SK-N-SH treated with all-trans-retinoic acid at 6 μM for 48 hours (cell line): ENCODE results near the gene PLPP1.

ENCODE experiments used
- ESRRG ChIP-seq: fragments of 250-450 bp; sonication (Bioruptor Pico); IDR thresholded peaks from 2 replicates; pipeline ENCODE4 v1.6.1; 2021; ENCODE audit warnings: mild to moderate bottlenecking
- GLIS3 ChIP-seq: fragments of 250-450 bp; sonication (Bioruptor Pico); IDR thresholded peaks from 2 replicates; pipeline ENCODE4 v1.5.0; 2020; ENCODE audit warnings: mild to moderate bottlenecking, moderate library complexity
- SNAI2 ChIP-seq: fragments of 250-450 bp; sonication (Bioruptor Pico); IDR thresholded peaks from 2 replicates; pipeline ENCODE4 v1.5.0; 2020; ENCODE audit warnings: mild to moderate bottlenecking, moderate library complexity
- TOX ChIP-seq: fragments of 250-450 bp; sonication (Bioruptor Pico); IDR thresholded peaks from 2 replicates; pipeline ENCODE4 v1.8.0; 2021; ENCODE audit warnings: mild to moderate bottlenecking, moderate library complexity, borderline replicate concordance
- ZFP3 ChIP-seq: fragments of 250-450 bp; sonication (Bioruptor Pico); IDR thresholded peaks from 2 replicates; pipeline ENCODE4 v1.5.0; 2020; ENCODE audit warnings: mild to moderate bottlenecking, moderate library complexity
- ZFP30 ChIP-seq: fragments of 450-650 bp; formaldehyde crosslinking; IDR thresholded peaks from 2 replicates; pipeline ENCODE4 v1.5.0; 2022; ENCODE audit warnings: mild to moderate bottlenecking, moderate library complexity
- ZNF565 ChIP-seq: fragments of 450-650 bp; formaldehyde crosslinking; conservative IDR thresholded peaks from 2 replicates; pipeline ENCODE4 v1.5.0; 2020; ENCODE audit warnings: low read depth, mild to moderate bottlenecking, moderate library complexity
- TF ChIP-seq, protein P1 (sequence below): fragments of 250-450 bp; sonication (Bioruptor Pico); IDR thresholded peaks from 2 replicates; pipeline ENCODE4 v1.5.1; 2020; ENCODE audit warnings: low read depth, mild to moderate bottlenecking, moderate library complexity
- TF ChIP-seq, protein P2 (sequence below): fragments of 250-450 bp; sonication (Bioruptor Pico); IDR thresholded peaks from 2 replicates; pipeline ENCODE4 v1.8.0; 2020; ENCODE audit warnings: mild to moderate bottlenecking, moderate library complexity, borderline replicate concordance

DNA sequence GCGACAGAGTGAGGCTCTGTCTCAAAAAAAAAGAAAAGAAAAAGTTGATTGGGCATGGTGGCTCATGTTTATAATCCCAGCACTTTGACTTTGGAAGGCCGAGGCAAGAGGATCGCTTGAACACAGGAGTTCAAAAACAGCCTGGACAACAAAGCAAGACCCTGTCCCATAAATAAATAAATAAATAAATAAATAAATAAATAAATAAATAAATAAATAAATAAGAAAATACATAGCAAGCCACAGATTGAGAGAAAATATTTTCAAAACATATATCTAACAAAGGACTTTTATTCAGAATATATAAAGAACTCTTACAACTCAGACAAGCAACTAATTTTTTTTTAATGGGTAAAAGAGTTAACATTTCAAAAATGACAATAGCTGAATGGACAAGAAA, 71.2 kb downstream of the PLPP1 start:
- TF ChIP-seq ZNF565 = no peak
- no peak for TF ChIP-seq SNAI2 (CRISPR knock-in tag)
- TF ChIP-seq, protein P1, sequence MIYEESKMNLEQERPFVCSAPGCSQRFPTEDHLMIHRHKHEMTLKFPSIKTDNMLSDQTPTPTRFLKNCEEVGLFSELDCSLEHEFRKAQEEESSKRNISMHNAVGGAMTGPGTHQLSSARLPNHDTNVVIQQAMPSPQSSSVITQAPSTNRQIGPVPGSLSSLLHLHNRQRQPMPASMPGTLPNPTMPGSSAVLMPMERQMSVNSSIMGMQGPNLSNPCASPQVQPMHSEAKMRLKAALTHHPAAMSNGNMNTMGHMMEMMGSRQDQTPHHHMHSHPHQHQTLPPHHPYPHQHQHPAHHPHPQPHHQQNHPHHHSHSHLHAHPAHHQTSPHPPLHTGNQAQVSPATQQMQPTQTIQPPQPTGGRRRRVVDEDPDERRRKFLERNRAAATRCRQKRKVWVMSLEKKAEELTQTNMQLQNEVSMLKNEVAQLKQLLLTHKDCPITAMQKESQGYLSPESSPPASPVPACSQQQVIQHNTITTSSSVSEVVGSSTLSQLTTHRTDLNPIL (CRISPR knock-in tag) = no peak
- no peak for TF ChIP-seq ZFP3
- no peak for TF ChIP-seq ESRRG (CRISPR knock-in tag)
- TF ChIP-seq GLIS3 (CRISPR knock-in tag) = no peak
- TF ChIP-seq, protein P2, sequence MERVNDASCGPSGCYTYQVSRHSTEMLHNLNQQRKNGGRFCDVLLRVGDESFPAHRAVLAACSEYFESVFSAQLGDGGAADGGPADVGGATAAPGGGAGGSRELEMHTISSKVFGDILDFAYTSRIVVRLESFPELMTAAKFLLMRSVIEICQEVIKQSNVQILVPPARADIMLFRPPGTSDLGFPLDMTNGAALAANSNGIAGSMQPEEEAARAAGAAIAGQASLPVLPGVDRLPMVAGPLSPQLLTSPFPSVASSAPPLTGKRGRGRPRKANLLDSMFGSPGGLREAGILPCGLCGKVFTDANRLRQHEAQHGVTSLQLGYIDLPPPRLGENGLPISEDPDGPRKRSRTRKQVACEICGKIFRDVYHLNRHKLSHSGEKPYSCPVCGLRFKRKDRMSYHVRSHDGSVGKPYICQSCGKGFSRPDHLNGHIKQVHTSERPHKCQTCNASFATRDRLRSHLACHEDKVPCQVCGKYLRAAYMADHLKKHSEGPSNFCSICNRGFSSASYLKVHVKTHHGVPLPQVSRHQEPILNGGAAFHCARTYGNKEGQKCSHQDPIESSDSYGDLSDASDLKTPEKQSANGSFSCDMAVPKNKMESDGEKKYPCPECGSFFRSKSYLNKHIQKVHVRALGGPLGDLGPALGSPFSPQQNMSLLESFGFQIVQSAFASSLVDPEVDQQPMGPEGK (CRISPR knock-in tag) = no peak
- no peak for TF ChIP-seq TOX (CRISPR knock-in tag)
- no peak for TF ChIP-seq ZFP30 (CRISPR knock-in tag)
